NCI-H82 treated with DMSO at 0.1 percent for 48 hours (cell line): ENCODE data around the gene SPNS3.

Experiments
- DNase-seq: peaks from one replicate; lab custom pipeline; 2025; ENCODE audit not compliant: unreplicated experiment; lab: John Stamatoyannopoulos, UW

Gene SPNS3

DNA sequence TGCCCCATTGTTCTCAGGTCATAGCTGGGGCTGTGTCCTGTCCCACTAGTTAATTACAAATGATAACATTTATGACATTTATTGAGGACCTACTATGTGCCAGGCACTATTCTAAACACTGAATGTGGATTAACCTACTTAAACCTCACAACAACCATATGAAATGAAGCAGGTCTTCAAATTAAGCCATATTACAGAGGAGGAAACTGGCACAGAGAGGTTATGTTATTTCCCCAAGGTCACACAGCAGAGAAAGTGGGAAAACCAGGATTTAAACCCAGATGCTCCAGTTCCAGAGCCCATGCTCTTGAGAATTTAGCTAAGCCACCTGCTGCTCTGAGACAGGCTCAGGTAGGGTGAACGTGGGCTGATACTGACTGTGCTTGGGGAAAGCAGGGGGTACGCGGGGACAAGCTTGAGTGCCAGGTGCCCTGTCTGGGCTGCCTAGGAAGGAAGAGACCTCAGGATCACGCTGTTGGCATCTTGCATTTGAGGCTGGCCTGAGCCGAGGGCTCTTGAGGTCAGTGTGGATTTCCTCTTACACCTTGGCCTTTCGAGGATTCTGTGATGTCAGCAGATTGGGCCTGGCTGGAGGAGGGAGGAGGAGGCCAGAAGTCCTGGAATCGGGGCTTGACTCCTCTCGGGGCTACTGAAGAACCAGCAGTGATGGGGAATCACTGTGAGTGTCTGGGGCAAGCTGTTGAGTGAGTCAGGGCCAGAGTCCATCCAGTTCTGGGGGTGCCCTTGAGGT, 73.8 kb downstream of the SPNS3 start:
- no peak for DNase-seq

DNA sequence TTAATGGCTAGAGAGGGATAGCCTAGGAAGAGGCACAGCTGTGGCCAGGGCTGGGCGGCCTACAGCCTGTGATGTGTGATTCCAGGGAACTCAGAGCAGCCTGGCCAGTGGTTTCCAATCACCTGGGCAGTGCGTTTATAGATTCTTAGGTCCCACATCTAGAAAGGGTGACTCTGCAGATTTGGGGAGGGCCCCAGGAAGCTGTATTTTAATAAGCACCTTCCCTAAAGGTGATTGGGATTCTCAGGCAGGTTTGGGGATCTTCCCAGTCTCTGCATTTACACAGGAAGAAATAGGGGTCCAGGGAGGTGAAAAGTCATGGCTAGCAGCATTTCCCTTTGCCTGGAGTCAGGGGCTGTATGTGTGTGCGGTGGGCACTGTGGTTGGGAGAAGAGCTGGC, 74.5 kb downstream of the SPNS3 start:
- DNase-seq, result no peak

DNA sequence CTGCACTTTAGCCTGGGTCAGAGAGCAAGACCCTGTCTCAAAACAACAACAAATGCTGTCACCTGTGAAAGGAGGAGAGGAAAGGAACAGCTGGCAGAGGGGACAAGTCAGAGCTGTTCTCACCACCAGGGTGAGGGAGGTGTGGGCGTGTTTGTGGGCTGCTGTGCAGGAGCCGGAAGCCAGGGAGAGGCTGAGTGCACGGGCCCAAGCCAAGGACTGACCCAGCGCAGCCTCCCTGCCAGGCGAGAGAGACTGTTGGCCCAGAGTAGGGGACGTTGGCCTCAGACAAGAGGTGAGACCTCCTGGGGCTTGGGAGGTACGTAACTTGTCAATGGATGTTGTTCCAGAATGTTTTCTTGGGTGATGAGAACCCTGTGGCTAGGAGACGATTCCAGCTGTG, 75.7 kb downstream of the SPNS3 start:
- DNase-seq, result no peak

DNA sequence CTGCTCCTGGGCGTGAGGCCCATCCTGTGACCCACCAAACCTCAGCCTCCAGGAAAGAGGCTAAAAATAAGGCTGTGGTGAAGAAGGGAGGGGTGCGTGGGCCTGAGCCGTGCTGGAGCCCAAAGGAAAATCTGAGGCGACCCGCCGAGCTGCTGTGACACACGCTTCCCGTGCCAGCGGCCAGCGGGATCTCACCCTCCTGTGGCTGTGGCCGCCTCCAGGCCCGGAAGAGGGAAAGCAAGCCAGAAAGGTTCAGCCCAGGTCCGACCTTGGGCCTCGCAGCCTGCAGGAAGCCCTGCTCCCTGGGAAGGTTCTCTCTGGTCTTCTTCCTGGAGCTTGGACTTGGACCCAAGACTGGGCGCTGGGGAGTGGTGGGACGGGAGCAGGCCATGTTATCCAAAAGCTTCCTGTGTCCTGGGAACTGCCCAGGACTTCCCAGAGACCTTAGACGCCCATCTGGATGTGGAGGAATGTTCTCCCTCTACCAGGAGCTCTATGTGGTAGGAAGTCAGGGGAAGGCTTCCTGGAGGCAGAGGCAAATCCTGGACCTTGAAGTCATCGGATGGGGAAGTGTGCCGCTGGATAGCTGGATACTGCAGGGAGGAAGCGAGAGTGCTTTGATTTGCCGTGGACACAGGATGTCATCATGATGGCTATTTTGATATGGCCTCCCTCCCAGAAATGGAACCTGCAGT, 76.3 kb downstream of the SPNS3 start:
- DNase-seq, result no peak

DNA sequence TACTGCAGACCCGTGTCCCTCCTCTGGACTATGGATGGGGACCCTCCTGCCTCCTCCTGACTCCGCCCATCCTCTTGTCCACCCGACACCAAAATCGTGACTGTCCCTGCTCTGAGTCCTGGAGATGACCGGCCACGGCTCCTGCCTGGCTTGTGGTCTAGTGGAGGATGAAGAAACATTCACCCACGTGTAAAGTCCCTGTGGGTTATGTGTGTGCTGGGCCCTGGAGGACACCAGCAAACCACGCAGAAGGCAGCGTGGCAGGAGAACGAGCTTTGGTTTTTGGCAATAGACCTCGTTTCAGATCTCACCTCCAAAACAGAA, 76.8 kb downstream of the SPNS3 start:
- DNase-seq, result no peak

DNA sequence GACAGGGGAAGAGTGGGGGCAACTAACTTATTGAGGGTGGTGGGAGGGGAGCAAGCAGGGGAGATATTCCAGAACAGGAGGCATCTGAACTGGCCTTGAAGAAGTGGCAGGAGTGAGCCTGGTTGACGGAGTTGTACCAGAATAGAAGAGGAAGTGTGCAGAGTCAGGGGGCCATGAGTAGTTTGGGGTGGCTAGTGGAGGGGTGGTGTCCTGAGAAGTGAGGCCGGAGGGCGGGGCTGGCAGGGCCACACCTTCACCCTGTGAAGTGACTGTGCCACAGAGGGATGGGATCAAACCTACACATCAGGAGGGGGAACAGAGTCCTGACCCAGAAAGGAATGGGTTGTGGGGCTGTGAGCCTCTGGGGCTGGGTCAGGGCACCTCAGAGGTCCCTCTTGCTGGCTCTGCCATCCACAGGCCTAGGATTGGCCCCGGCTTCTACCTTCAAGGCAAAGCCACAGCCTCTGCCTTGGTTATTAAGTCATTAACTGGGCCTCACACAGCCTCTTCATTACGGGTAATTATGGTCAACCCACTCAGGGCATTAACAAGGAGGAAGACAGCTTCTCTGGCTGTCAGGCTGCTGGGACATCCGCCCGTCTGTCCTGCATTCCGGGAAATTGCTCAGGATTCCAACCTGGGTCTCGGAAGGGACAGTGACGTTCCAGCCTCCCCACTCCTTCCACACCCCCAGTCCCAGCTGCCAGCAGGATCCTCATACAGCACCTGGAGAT, 77.6 kb downstream of the SPNS3 start:
- no peak for DNase-seq

DNA sequence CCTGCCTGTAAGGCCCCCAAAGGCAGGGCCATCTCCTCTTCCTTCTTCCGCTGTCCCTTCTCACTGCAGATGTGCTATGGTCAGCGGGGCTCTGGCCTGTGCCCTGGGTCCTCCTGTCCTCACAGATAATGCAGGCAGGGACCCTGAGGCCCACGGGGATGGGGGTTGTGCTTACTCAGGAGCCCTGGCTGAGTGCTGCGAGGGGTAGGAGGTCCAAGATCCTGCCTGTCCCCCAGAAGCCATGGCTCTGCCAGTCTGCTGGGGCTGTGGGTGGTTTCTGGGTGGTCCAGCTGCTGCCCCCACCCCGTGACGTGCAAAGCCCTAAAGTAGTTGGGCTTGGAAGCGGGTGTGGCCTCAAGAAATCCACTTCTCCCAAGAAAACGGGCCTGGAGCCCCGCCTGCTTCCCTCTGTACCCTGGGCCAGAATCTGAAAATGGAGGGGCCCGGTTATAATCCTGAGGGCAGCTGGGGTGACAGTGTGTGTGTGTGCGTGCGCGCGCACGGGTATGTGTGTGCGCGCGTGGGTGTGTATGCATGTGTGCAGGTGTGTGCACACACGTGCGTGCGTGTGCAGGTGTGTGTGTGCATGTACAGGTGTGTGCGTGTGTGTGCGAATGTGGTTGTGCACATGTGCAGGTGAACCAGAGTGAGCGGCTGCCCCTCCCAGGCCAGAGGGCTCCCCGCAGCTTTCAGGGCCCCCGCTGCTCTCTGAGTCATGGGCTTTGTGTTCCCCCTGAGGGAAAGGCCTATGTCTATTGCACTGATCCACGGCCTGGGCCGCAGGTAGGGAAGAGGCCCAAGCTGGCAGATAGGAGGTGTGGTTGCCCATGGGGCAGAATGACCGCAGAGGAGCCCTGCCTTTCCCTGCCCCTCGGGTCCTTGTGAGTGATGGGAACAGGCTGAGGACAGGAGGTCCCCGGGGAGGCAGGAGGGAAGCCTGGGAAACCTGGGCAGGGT, 78.7 kb downstream of the SPNS3 start:
- DNase-seq, result no peak

DNA sequence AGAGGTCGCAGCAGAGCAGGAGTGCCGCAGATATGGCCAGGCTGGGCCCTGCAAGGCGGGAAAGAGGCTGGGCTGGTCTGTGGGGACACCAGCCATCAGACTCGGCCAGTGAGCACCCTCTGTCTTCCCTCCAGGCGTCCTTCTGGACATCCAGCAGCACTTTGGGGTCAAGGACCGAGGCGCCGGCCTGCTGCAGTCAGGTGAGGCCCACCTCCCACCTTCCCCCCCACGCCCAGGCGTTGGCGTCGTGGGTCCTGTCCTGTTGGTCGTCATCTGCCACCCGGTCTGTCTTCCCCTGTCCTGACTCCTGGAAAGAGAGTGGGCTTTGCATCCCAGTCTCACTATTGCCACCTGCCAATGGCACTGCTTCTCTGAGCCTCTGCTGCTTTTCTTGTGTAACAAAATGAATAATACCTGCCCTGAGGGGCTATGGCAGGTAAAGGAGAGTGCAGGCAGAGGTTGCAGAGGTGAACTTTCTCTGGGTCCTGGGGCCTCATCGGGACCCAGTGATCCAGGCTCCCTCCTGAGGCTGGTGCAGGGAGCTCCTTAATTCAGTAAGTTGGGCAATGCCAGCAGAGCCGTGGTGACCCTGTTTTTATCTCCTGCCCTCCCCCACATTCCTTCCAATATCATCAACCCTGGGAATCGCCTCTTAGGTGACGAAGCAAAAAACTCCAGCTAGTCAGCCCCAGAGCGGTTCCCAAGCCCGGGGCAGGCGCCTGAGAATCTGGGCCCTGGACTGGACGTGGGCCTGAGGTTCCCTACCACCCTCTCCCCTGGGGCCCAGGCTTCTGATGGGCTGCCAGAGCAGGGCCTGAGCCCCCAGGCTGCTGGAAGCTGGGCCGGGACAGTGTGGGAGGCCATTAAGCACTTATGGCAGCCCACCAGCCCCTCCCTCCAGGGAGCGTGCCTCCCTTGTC, 79.6 kb downstream of the SPNS3 start:
- DNase-seq, result no peak

DNA sequence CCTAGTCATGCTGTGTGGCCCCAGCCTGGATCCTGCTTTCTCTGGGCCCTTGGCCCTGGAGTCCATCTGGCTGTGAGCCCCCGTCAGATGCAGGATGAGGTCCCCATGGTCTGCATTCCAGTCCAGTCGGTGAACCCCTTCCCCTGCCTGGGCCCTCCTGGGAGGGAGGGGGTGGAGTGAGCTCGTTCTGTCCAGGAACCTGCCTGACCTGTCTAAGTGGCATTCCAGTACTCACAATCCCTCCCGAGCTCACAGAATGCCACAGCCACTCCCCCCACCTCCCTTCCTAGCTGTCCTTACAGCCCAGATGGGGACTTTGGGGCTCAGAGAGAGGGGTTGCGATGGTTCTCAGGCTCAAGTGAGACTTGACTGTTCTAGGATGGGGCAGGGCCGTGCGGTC, 80.5 kb downstream of the SPNS3 start:
- DNase-seq, result no peak

DNA sequence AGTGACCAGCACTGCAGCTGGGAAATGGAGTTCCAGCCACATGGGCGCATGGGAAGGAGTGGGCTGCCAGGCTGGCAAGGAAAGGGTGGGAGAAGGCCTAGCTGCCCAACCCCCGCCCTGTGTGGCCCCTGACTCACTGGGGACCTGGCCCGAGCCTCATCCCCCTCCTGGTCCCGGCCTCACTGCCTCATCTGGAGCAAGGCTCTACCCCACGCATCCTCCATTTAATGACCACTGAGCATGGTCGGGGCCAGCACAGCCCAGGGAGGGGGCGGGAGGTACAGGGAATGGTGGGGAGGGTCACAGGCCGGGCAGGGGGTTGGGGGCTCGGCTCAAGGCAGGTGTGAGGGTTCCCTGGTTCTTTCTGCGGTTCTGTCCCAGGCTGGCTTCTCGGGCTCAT, 81.0 kb downstream of the SPNS3 start:
- DNase-seq, result no peak

DNA sequence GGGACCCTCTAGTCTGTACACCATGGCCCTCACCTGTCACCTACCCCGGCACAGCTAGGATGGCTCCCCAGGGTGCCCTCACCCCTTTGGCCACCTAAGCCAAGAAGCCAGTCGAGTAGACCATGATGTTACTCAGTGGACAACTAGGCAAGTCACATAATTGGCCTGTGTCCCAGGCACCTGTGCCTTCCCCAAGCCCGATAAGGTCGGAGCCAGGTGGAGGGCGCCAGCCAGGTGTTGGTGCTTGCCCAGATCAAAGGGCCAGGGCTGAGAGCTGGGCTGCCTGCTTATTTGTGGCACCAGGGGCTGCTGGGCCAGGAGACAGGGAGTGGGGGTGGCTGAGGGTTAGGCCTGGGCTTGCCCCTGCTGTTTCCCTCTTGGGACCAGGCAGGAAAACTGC, 81.8 kb downstream of the SPNS3 start:
- DNase-seq, result no peak

DNA sequence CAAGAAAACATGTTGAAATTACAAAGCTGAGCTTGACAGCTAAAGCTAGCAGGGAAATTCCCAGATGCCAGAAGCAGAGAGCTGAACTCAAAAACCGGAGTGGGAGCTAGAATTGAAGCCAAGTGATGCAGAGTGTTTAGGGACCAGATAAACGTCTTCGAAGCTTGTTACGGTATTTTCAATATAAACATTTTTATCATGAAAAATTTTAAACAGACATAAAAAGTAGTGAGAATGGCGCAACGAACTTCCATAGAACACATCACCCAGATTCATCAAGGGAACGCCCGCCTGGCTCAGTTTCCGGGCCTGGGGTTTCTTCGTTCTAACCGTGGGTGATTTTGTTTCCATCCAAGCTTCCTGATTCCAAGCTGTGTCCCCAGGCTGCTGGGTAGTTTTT, 83.0 kb downstream of the SPNS3 start:
- no peak for DNase-seq

DNA sequence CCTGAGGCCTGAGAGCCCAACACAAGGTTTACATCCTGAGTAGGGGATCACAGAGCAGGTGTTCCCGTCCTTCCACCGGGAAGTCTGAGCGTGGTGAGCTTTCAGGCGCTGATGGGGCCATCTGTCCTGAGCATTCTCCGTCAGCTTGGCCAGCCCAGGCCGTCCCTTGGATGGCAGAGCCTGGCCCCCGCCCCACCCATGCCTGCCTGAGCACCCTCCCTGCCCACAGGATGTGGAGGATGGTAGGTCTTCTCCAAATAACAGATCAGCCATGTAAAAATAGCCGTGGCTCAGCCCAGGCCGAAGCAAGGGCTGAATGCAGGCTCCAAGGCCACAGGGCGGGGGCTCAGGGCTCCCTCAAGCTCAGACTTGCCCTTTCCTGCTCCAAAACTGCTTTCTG, 85.2 kb downstream of the SPNS3 start:
- DNase-seq, result no peak

DNA sequence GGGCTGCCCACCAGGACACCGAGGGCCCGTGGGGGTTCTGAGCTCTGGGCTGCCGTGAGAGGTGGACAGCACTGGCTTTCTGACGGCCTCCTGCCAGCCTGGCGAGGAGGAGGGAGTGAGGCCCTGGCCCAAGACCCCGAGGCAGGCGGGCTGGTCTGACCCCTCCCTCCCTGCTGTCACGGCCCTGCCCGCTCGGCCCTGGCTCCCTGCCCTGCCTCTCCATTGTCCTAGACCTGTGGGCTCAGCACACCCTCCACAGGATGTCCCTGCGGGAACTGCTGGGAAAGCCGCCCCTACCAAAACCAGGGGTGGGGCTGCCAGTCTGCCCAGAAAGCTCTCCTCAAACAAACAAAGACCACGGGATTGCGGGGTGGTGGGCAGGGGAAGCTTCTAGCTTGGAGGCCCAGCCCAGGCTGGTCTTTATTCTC, 85.6 kb downstream of the SPNS3 start:
- no peak for DNase-seq

DNA sequence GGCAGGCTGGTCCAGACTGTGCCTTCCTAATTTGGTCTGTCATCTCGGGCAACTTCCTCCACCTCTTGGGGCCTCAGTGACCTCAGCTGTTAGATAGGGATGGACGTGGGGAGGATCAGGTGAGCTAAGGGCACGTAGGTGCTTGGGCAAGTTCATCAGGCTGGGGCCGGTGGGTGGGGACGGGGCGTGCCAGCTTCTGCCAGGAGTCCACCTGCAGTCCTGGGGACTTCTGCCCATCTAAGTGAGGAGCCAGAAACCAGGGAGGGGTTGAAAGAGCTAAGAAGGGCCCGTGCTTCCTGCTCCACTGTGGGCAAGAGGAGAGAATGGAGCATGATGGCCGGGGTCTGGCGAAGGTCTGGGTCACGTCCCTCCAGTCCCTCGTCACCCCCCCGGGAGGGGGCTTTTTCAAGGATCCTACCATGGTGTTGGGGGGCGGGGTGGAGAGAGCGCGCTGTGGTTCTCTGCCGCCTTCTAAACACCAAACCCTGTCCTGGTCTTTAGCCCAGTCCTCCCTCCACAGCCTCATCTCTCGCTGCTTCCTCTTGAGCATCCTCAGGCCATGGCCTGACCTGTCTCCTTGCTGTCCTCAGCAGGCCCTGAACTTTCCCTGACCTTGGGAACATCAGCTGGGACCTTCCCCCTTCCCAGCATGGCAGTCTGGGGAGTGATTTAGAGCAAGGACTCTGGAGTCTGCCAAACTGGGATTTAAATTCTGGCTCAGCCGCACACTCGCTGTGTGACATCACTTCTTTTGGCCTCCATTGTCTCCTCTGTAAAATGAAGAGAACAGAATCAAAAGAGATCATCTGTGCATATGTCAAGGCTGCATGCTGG, 86.5 kb downstream of the SPNS3 start:
- DNase-seq, result no peak

DNA sequence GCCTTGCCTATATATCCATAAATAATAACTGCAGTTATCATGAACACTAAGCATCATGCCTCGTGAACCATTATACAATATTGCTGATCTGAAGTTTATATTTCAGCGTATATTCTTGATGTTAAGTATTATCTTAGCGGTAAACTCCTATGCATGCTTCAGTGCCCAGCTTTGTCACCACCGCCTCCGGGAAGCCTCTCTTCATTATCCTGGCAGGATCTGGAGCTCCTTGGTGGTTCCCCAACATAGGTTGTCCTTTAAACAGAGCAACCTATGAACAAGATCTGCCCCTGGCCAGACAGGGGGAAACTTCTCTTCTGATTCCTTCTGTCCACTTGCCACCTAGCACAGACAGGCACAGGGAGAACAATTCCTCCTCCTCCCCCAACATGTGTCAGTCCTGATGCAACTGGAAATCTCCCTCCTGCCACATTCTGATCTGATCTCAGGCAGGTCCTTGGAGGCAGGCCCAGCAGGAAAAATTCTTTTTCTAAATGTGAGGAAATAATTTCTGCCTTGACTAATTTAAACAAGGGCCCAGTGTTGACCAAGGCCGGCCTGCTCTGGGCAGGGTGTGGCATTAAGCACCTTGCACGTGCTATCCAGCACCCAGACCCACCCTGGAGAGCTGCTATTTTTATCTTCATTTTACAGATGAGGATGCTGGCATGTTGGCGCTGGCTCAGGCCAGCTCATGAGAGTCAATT, 87.3 kb downstream of the SPNS3 start:
- no peak for DNase-seq

DNA sequence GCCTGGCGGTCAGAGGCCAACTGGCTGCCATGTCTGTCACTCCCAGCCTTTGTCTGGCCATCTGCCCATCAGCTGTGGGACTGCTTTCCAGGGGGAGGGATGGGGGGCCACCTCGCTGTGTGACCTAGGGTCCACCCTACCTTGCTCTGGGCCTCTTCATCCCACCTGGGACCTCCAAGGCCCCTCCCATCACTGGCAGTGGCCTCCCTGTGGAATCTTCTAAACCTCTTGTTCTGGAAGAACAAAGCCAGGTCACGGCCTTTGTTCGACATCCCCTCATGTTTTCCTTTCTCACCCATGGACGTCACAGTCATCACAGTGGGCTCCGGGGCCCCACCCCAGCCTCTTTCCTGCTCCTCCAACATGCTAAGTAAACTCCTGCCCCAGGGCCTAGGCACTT, 88.9 kb downstream of the SPNS3 start:
- DNase-seq, result no peak

DNA sequence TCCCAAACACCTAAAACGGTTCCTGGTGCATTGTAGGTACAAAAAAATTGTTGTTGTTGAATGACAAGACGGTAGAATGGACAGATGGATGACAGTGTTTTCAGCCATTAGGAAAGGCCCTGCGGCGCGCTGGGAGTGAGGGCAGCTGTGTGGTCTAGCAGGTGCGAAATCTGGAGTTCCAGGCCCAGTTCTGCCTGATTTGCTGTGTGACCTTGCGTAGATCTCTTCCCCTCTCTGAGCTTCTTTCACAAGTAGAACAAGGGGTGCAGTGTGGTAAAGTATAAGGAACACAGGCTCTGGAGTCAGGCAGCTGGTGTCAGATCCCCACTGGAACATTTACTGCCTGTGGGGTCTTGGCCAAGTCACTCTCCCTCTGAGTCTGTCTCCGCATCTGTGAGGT, 90.2 kb downstream of the SPNS3 start:
- DNase-seq, result no peak
